ENCODE data around the gene TEX12. TPM values are rescaled to one million over a fixed set of nuclear protein-coding genes. Genes with fewer than 3 reads are reported as not detected.
"Not testable (repeated sequence)": the region's sequence is repeated elsewhere in the genome, so short reads cannot be mapped to it uniquely, and the experiment has no call there.

Gene TEX12
- total RNA-seq, 2 experiments from 2014 or later, result 0.29 TPM; not detected in 1

DNA sequence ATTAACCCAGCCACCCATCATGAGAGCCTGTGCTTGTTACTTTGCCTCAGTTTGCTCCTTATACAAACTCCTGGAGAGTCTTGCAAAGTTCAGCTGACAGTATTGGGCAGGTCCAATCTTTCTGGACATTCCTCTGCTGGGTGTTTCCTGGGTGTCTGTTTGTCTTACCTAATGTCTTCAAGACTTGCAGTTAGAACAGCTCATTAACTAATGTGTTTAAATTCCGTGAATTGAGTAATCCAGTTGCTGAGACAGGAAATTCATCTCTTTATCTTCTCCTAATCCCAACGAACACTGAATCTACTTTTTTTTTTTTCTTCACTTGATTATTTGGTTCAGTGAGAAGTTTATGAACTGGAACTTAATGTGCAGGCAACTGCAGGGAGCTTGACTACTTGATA, 28.8 kb downstream of the TEX12 start:
- Mint-ChIP-seq H3K27me3 (no peaks in the 10 kb centered on the region), H3K9me3 (no peaks in the 10 kb centered on the region), H3K27ac (no peak overlapping the region), H3K4me3 (no peak overlapping the region), H3K36me3 (no peaks in the 10 kb centered on the region), H3K4me1 (ENCODE audit: low read depth) (no peaks in the 10 kb centered on the region)
- CTCF ChIA-PET, result no interaction called here
- no peak for DNase-seq
- intact Hi-C loops (cut with micrococcal nuclease), result no loop called here
- POLR2A ChIA-PET, result no interaction called here

DNA sequence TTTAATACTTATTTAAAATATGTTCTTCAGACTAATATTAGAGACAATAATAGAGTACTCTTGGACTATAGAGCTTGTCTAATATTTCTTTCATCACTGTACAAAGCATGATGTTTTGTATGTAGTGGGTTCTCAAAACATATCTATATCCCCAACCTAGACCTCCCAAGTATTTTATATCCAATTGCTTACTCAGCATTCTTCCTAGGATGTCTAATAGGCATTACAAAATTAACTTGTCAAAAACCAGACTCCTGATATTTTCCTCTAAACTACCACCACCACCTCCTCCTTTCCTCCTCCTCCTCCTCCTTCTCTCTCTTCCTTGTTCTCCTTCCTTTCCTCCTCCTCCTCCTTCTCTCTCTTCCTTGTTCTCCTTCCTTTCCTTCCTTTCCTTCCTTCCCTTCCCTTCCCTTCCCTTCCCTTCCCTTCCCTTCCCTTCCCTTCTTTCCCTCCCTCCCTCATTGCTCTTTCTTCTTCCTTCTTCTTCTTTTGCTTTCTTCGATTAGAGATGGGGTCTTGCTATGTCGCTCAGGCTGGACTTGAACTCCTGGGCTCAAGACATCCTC, 29.4 kb downstream of the TEX12 start:
- no peaks in the 10 kb centered on the region for H3K36me3 Mint-ChIP-seq
- H3K9me3 Mint-ChIP-seq, result no peaks in the 10 kb centered on the region
- H3K27ac Mint-ChIP-seq, result no peak overlapping the region
- H3K4me1 Mint-ChIP-seq (ENCODE audit: low read depth), result no peaks in the 10 kb centered on the region
- POLR2A ChIA-PET, result no interaction called here
- H3K27me3 Mint-ChIP-seq, result no peaks in the 10 kb centered on the region
- DNase-seq, result no peak
- intact Hi-C loops (cut with micrococcal nuclease), result no loop called here
- CTCF ChIA-PET, result no interaction called here
- no peak overlapping the region for H3K4me3 Mint-ChIP-seq

GRCh38 chr11:112199101-112199500, 31.9 kb downstream of the TEX12 start:
- POLR2A ChIA-PET; H3K9me3 Mint-ChIP-seq; H3K4me1 Mint-ChIP-seq (ENCODE audit: low read depth); intact Hi-C loops (cut with micrococcal nuclease); H3K36me3 Mint-ChIP-seq; DNase-seq; H3K27me3 Mint-ChIP-seq; H3K4me3 Mint-ChIP-seq; H3K27ac Mint-ChIP-seq: not testable (repeated sequence)
- CTCF ChIA-PET, result interaction anchor here (1.0 to 1.5 kb wide), 2 partner anchors 20 to 85 kb away, joined by 3 to 5 read pairs; no protein-coding TSS in a partner anchor

DNA sequence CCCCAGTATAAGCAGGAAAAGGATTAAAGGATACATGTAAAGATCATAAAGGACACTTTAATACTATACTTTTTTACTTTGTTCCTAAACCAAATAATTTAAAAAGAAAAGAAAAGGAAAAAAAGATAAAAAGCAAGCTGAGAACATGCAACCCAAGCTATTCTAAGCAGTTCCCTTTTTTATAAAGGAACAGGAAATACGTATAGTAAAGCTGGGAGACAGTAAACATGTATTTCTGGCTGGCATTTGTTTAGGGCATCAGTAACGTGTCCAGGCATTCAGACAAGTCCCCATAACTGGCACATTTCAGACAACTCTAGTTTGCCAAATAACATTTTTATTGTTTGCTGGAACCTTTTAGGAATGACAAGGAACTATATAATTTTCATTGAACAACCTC, 33.1 kb downstream of the TEX12 start:
- Mint-ChIP-seq H3K36me3 (no peaks in the 10 kb centered on the region), H3K4me3 (no peak overlapping the region), H3K4me1 (ENCODE audit: low read depth) (no peaks in the 10 kb centered on the region), H3K27me3 (no peaks in the 10 kb centered on the region), H3K9me3 (no peaks in the 10 kb centered on the region), H3K27ac (no peak overlapping the region)
- intact Hi-C loops (cut with micrococcal nuclease), result no loop called here
- no peak for DNase-seq
- POLR2A ChIA-PET, result no interaction called here
- CTCF ChIA-PET, result interaction anchor here (1.5 kb wide), 1 partner anchor 86 kb away, joined by 5 read pairs; no protein-coding TSS in a partner anchor

GRCh38 chr11:112206071-112206470, 38.9 kb downstream of the TEX12 start:
- H3K27ac Mint-ChIP-seq, result no peak overlapping the region
- H3K4me1 Mint-ChIP-seq (ENCODE audit: low read depth), result no peaks in the 10 kb centered on the region
- DNase-seq, result no peak
- no peaks in the 10 kb centered on the region for H3K9me3 Mint-ChIP-seq
- POLR2A ChIA-PET, result no interaction called here
- no peak overlapping the region for H3K4me3 Mint-ChIP-seq
- no peaks in the 10 kb centered on the region for H3K36me3 Mint-ChIP-seq
- intact Hi-C loops (cut with micrococcal nuclease), result no loop called here
- CTCF ChIA-PET, result no interaction called here
- H3K27me3 Mint-ChIP-seq, result no peaks in the 10 kb centered on the region

DNA sequence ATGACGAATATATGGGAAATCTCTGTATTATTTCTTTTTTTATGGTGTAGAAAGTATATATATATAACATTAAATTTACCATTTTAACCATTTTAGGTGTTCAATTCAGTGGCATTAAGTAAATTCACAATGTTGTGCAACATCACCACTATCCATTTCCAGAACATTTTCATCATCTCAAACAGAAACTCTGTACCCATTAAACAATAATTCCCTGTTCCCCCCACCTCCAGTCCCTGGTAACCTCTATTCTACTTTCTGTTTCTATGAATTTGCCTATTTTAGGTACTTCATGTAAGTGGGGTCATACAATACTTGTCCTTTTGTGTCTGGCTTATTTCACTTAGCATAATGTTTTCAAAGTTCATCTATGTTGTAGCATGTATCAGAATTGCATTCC, 43.7 kb downstream of the TEX12 start:
- Mint-ChIP-seq H3K27me3 (peaks cover 2% of the 10 kb centered on the region), H3K4me1 (ENCODE audit: low read depth) (peaks cover 2% of the 10 kb centered on the region), H3K9me3 (no peaks in the 10 kb centered on the region), H3K4me3 (no peak overlapping the region), H3K27ac (no peak overlapping the region), H3K36me3 (no peaks in the 10 kb centered on the region)
- ChIA-PET CTCF (no interaction called here), POLR2A (no interaction called here)
- intact Hi-C loops (cut with micrococcal nuclease), result loop anchor here (10.0 kb wide), 1 partner anchor 344 kb away; no protein-coding TSS in a partner anchor
- DNase-seq, result no peak

DNA sequence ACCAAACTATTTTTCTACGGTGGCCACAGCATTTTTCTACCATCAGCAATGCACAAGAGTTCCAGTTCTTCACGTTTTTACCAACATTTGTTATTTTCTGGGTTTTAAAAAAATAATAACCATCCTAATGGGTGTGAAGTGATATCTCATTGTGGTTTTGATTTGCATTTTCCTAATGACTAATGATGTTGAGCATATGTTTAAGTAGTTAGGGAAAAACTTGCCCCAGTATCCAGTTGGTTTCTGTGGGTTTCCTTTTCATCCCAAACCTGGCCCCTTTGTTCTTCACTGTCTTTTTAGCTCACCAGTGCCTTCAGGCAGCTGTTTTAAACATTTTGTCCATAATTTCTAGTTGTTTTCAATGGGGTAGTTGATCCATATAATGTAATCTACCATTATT, 44.4 kb downstream of the TEX12 start:
- Mint-ChIP-seq H3K27me3 (peaks cover 2% of the 10 kb centered on the region), H3K4me3 (no peak overlapping the region), H3K27ac (no peak overlapping the region), H3K9me3 (no peaks in the 10 kb centered on the region), H3K4me1 (ENCODE audit: low read depth) (peaks cover 2% of the 10 kb centered on the region), H3K36me3 (no peaks in the 10 kb centered on the region)
- ChIA-PET CTCF (no interaction called here), POLR2A (no interaction called here)
- intact Hi-C loops (cut with micrococcal nuclease), result loop anchor here (10.0 kb wide), 1 partner anchor 343 kb away; no protein-coding TSS in a partner anchor
- DNase-seq, result no peak

DNA sequence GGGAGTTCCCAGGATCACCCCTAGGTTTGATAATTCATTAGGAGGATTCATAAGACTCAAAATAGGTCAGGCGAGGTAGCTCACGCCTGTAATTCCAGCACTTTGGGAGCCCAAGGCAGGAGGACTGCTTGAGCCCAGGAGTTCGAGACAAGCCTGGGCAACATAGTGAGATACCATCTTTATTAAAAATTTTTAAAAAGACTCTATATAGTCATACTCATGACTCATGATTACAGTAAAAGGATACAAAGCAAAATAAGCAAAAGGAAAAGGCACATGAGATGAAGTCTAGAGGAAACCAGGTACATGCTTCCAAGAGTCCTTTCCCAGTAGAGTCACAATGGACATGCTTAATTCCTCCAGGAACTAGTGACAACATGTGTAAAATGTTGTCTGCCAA, 45.1 kb downstream of the TEX12 start:
- intact Hi-C loops (cut with micrococcal nuclease), result loop anchor here (10.0 kb wide), 1 partner anchor 343 kb away; no protein-coding TSS in a partner anchor
- Mint-ChIP-seq H3K27ac (no peak overlapping the region), H3K4me3 (no peak overlapping the region), H3K9me3 (no peaks in the 10 kb centered on the region), H3K36me3 (no peaks in the 10 kb centered on the region), H3K4me1 (ENCODE audit: low read depth) (peaks cover 2% of the 10 kb centered on the region), H3K27me3 (peaks cover 2% of the 10 kb centered on the region)
- POLR2A ChIA-PET, result no interaction called here
- no peak for DNase-seq
- CTCF ChIA-PET, result no interaction called here

GRCh38 chr11:112212710-112213109, 45.5 kb downstream of the TEX12 start:
- Mint-ChIP-seq H3K9me3 (no peaks in the 10 kb centered on the region), H3K27me3 (peaks cover 2% of the 10 kb centered on the region), H3K4me1 (ENCODE audit: low read depth) (peaks cover 2% of the 10 kb centered on the region), H3K36me3 (no peaks in the 10 kb centered on the region), H3K4me3 (no peak overlapping the region), H3K27ac (no peak overlapping the region)
- ChIA-PET CTCF (interaction anchor here (0.6 kb wide), 1 partner anchor 100 kb away, joined by 4 read pairs; no protein-coding TSS in a partner anchor), POLR2A (no interaction called here)
- no peak for DNase-seq
- intact Hi-C loops (cut with micrococcal nuclease), result loop anchor here (10.0 kb wide), 1 partner anchor 342 kb away; no protein-coding TSS in a partner anchor

GRCh38 chr11:112213753-112214152, 46.6 kb downstream of the TEX12 start:
- no peak for DNase-seq
- no peak overlapping the region for H3K27ac Mint-ChIP-seq
- CTCF ChIA-PET, result interaction anchor here (11.9 kb wide), 1 partner anchor 67 kb away, joined by 238 read pairs; no protein-coding TSS in a partner anchor
- intact Hi-C loops (cut with micrococcal nuclease), result loop anchor here (10.0 kb wide), 1 partner anchor 341 kb away; no protein-coding TSS in a partner anchor
- H3K9me3 Mint-ChIP-seq, result no peaks in the 10 kb centered on the region
- no peak overlapping the region for H3K4me3 Mint-ChIP-seq
- no peaks in the 10 kb centered on the region for H3K36me3 Mint-ChIP-seq
- peaks cover 2% of the 10 kb centered on the region for H3K27me3 Mint-ChIP-seq
- POLR2A ChIA-PET, result no interaction called here
- peaks cover 2% of the 10 kb centered on the region for H3K4me1 Mint-ChIP-seq (ENCODE audit: low read depth)

DNA sequence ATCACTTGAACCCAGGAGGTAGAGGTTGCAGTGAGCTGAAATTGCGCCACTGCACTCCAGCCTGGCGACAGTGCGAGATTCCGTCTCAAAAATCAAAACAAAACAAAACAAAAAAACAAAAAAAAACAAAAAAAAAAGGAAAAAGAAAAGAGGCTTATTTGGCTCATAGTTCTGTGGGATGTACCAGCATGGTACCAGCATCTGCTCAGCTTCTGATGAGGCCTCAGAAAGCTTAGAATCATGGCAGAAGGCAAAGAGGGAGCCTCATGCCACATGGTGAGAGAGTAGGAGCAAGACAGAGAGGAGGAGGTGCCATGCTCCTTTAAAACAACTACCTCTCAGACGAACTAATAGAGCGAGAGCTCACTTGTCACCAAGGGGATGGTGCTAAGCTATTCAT, 48.4 kb downstream of the TEX12 start:
- no peak for DNase-seq
- peaks cover 2% of the 10 kb centered on the region for H3K27me3 Mint-ChIP-seq
- H3K9me3 Mint-ChIP-seq, result no peaks in the 10 kb centered on the region
- CTCF ChIA-PET, result interaction anchor here (1.2 to 11.9 kb wide), 2 partner anchors 65 to 340 kb away, joined by 4 to 238 read pairs; no protein-coding TSS in a partner anchor
- H3K4me1 Mint-ChIP-seq (ENCODE audit: low read depth), result peaks cover 2% of the 10 kb centered on the region
- no peaks in the 10 kb centered on the region for H3K36me3 Mint-ChIP-seq
- no peak overlapping the region for H3K27ac Mint-ChIP-seq
- intact Hi-C loops (cut with micrococcal nuclease), result loop anchor here (10.0 kb wide), 1 partner anchor 339 kb away; no protein-coding TSS in a partner anchor
- H3K4me3 Mint-ChIP-seq, result no peak overlapping the region
- POLR2A ChIA-PET, result no interaction called here

GRCh38 chr11:112216561-112217105, 49.5 kb downstream of the TEX12 start:
- H3K4me3 Mint-ChIP-seq, result no peak overlapping the region
- ChIA-PET CTCF (interaction anchor here (1.2 to 11.9 kb wide), 3 partner anchors 64 to 339 kb away, joined by 4 to 238 read pairs (median 12); no protein-coding TSS in a partner anchor), POLR2A (no interaction called here)
- no peaks in the 10 kb centered on the region for H3K36me3 Mint-ChIP-seq
- peaks cover 1% of the 10 kb centered on the region for H3K4me1 Mint-ChIP-seq (ENCODE audit: low read depth)
- H3K9me3 Mint-ChIP-seq, result no peaks in the 10 kb centered on the region
- H3K27me3 Mint-ChIP-seq, result peaks cover 2% of the 10 kb centered on the region
- no peak overlapping the region for H3K27ac Mint-ChIP-seq
- intact Hi-C loops (cut with micrococcal nuclease), result loop anchor here (10.0 kb wide), 1 partner anchor 338 kb away; no protein-coding TSS in a partner anchor
- no peak for DNase-seq
